Retinal pigment epithelial cell (primary cell): ENCODE data around the gene STAP1.
"Not testable (repeated sequence)": the region's sequence is repeated elsewhere in the genome, so short reads cannot be mapped to it uniquely, and the experiment has no call there.

Experiments
- DNase-seq: peaks from one replicate; pipeline ENCODE4 v3.0.0-alpha.2; 2010; ENCODE audit warnings: low read depth
- H3K4me3 ChIP-seq: 2 replicates; pipeline ENCODE4 v1.5.1; 2011; ENCODE audit warnings: mild to moderate bottlenecking, low read length, control low read depth, moderate library complexity
- CTCF ChIP-seq: conservative IDR thresholded peaks from 2 replicates; pipeline ENCODE4 v1.5.1; 2011; ENCODE audit warnings: low read depth, low read length, control low read depth, inconsistent platforms

STAP1 gene

GRCh38 chr4:67546004-67546356 lies 12.5 kb upstream of the STAP1 start:
- no peak for DNase-seq
- peak overlapping the region; percentile 90 for H3K4me3 ChIP-seq
- no peak for TF ChIP-seq CTCF

GRCh38 chr4:67546971-67547370 lies 11.6 kb upstream of the STAP1 start:
- H3K4me3 ChIP-seq = no peak overlapping the region
- DNase-seq = no peak
- no peak for TF ChIP-seq CTCF

GRCh38 chr4:67549123-67549522 lies 9.4 kb upstream of the STAP1 start:
- peak; percentile 10 for DNase-seq
- no peak overlapping the region for H3K4me3 ChIP-seq
- TF ChIP-seq CTCF = peak; percentile 46

GRCh38 chr4:67550451-67550850 lies 8.1 kb upstream of the STAP1 start:
- no peak overlapping the region for H3K4me3 ChIP-seq
- no peak for DNase-seq
- no peak for TF ChIP-seq CTCF

GRCh38 chr4:67550857-67551256 lies 7.7 kb upstream of the STAP1 start:
- no peak for DNase-seq
- no peak for TF ChIP-seq CTCF
- H3K4me3 ChIP-seq = no peak overlapping the region

GRCh38 chr4:67552146-67552792 lies 6.3 kb upstream of the STAP1 start:
- not testable (repeated sequence) for DNase-seq, H3K4me3 ChIP-seq

- DNase-seq = no peak
- no peak overlapping the region for H3K4me3 ChIP-seq
- TF ChIP-seq CTCF = no peak
Measured at GRCh38 chr4:67554096-67554495, 4.4 kb upstream of the STAP1 start.

- no peak for TF ChIP-seq CTCF
- DNase-seq = no peak
- H3K4me3 ChIP-seq = no peak overlapping the region
Measured at GRCh38 chr4:67555447-67555846, 3.1 kb upstream of the STAP1 start.
